ENCODE results near the gene KCNQ5.

KCNQ5 gene

GRCh38 chr6:72755752-72756151, 133.9 kb downstream of the KCNQ5 start:
- Histone ChIP-seq H3K27me3 (ENCODE audit: control insufficient read depth in 5 of 5, insufficient read depth in 4 of 5, low read length in 5 of 5) (no peaks in the 10 kb centered on the region), H3K27ac (ENCODE audit: low read depth, low read length) (no peak overlapping the region), H3K9ac (ENCODE audit: low read length in 5 of 5) (no peak overlapping the region), H3K36me3 (ENCODE audit: control insufficient read depth in 5 of 5, insufficient read depth in 5 of 5, low read length in 5 of 5) (no peaks in the 10 kb centered on the region), H3K4me3 (ENCODE audit: low read depth in 1 of 5, low read length in 5 of 5) (no peak overlapping the region), H3K4me1 (ENCODE audit: control insufficient read depth in 5 of 5, insufficient read depth in 5 of 5, low read length in 5 of 5) (peaks cover 0 to 22% (median 3%) of the 10 kb centered on the region in 5 donors), H3K9me3 (ENCODE audit: control insufficient read depth in 5 of 5, low read length in 5 of 5) (no peaks in the 10 kb centered on the region)

GRCh38 chr6:72757048-72757447, 135.2 kb downstream of the KCNQ5 start:
- H3K4me1 ChIP-seq (ENCODE audit: control insufficient read depth in 5 of 5, insufficient read depth in 5 of 5, low read length in 5 of 5): peaks cover 0 to 22% (median 3%) of the 10 kb centered on the region in 5 donors
- H3K27ac ChIP-seq (ENCODE audit: low read depth, low read length): no peak overlapping the region
- no peak overlapping the region for H3K9ac ChIP-seq (ENCODE audit: low read length in 5 of 5)
- H3K36me3 ChIP-seq (ENCODE audit: control insufficient read depth in 5 of 5, insufficient read depth in 5 of 5, low read length in 5 of 5): no peaks in the 10 kb centered on the region
- no peaks in the 10 kb centered on the region for H3K9me3 ChIP-seq (ENCODE audit: control insufficient read depth in 5 of 5, low read length in 5 of 5)
- no peaks in the 10 kb centered on the region for H3K27me3 ChIP-seq (ENCODE audit: control insufficient read depth in 5 of 5, insufficient read depth in 4 of 5, low read length in 5 of 5)
- no peak overlapping the region for H3K4me3 ChIP-seq (ENCODE audit: low read depth in 1 of 5, low read length in 5 of 5)

GRCh38 chr6:72757926-72758325, 136.1 kb downstream of the KCNQ5 start:
- H3K4me1 ChIP-seq (ENCODE audit: control insufficient read depth in 5 of 5, insufficient read depth in 5 of 5, low read length in 5 of 5): peaks cover 0 to 22% (median 3%) of the 10 kb centered on the region in 5 donors
- no peak overlapping the region for H3K9ac ChIP-seq (ENCODE audit: low read length in 5 of 5)

GRCh38 chr6:72758901-72759300, 137.0 kb downstream of the KCNQ5 start:
- no peak overlapping the region for H3K27ac ChIP-seq (ENCODE audit: low read depth, low read length)
- H3K27me3 ChIP-seq (ENCODE audit: control insufficient read depth in 5 of 5, insufficient read depth in 4 of 5, low read length in 5 of 5): no peaks in the 10 kb centered on the region
- H3K9me3 ChIP-seq (ENCODE audit: control insufficient read depth in 5 of 5, low read length in 5 of 5): no peaks in the 10 kb centered on the region

More at GRCh38 chr6:72757926-72758325, 136.1 kb downstream of the KCNQ5 start:
- H3K36me3 ChIP-seq (ENCODE audit: control insufficient read depth in 5 of 5, insufficient read depth in 5 of 5, low read length in 5 of 5): no peaks in the 10 kb centered on the region
- no peaks in the 10 kb centered on the region for H3K27me3 ChIP-seq (ENCODE audit: control insufficient read depth in 5 of 5, insufficient read depth in 4 of 5, low read length in 5 of 5)
- H3K4me3 ChIP-seq (ENCODE audit: low read depth in 1 of 5, low read length in 5 of 5): no peak overlapping the region
- no peaks in the 10 kb centered on the region for H3K9me3 ChIP-seq (ENCODE audit: control insufficient read depth in 5 of 5, low read length in 5 of 5)
- H3K27ac ChIP-seq (ENCODE audit: low read depth, low read length): no peak overlapping the region

GRCh38 chr6:72760114-72760793, 138.4 kb downstream of the KCNQ5 start:
- Histone ChIP-seq H3K4me3 (ENCODE audit: low read depth in 1 of 5, low read length in 5 of 5) (no peak overlapping the region), H3K9me3 (ENCODE audit: control insufficient read depth in 5 of 5, low read length in 5 of 5) (no peaks in the 10 kb centered on the region), H3K36me3 (ENCODE audit: control insufficient read depth in 5 of 5, insufficient read depth in 5 of 5, low read length in 5 of 5) (no peaks in the 10 kb centered on the region), H3K27ac (ENCODE audit: low read depth, low read length) (no peak overlapping the region), H3K27me3 (ENCODE audit: control insufficient read depth in 5 of 5, insufficient read depth in 4 of 5, low read length in 5 of 5) (no peaks in the 10 kb centered on the region), H3K4me1 (ENCODE audit: control insufficient read depth in 5 of 5, insufficient read depth in 5 of 5, low read length in 5 of 5) (peaks cover 0 to 22% (median 3%) of the 10 kb centered on the region in 5 donors), H3K9ac (ENCODE audit: low read length in 5 of 5) (no peak overlapping the region)

More at GRCh38 chr6:72758901-72759300, 137.0 kb downstream of the KCNQ5 start:
- H3K4me1 ChIP-seq (ENCODE audit: control insufficient read depth in 5 of 5, insufficient read depth in 5 of 5, low read length in 5 of 5): peaks cover 0 to 22% (median 3%) of the 10 kb centered on the region in 5 donors
- H3K9ac ChIP-seq (ENCODE audit: low read length in 5 of 5): no peak overlapping the region
- H3K36me3 ChIP-seq (ENCODE audit: control insufficient read depth in 5 of 5, insufficient read depth in 5 of 5, low read length in 5 of 5): no peaks in the 10 kb centered on the region
- no peak overlapping the region for H3K4me3 ChIP-seq (ENCODE audit: low read depth in 1 of 5, low read length in 5 of 5)

GRCh38 chr6:72761761-72762160, 139.9 kb downstream of the KCNQ5 start:
- Histone ChIP-seq H3K27me3 (ENCODE audit: control insufficient read depth in 5 of 5, insufficient read depth in 4 of 5, low read length in 5 of 5) (no peaks in the 10 kb centered on the region), H3K4me1 (ENCODE audit: control insufficient read depth in 5 of 5, insufficient read depth in 5 of 5, low read length in 5 of 5) (peaks cover 0 to 22% (median 3%) of the 10 kb centered on the region in 5 donors), H3K4me3 (ENCODE audit: low read depth in 1 of 5, low read length in 5 of 5) (no peak overlapping the region), H3K27ac (ENCODE audit: low read depth, low read length) (no peak overlapping the region), H3K9ac (ENCODE audit: low read length in 5 of 5) (no peak overlapping the region), H3K36me3 (ENCODE audit: control insufficient read depth in 5 of 5, insufficient read depth in 5 of 5, low read length in 5 of 5) (no peaks in the 10 kb centered on the region), H3K9me3 (ENCODE audit: control insufficient read depth in 5 of 5, low read length in 5 of 5) (no peaks in the 10 kb centered on the region)

GRCh38 chr6:72769459-72770125, 147.7 kb downstream of the KCNQ5 start:
- Histone ChIP-seq H3K36me3 (ENCODE audit: control insufficient read depth in 5 of 5, insufficient read depth in 5 of 5, low read length in 5 of 5) (no peaks in the 10 kb centered on the region), H3K27me3 (ENCODE audit: control insufficient read depth in 5 of 5, insufficient read depth in 4 of 5, low read length in 5 of 5) (no peaks in the 10 kb centered on the region), H3K4me1 (ENCODE audit: control insufficient read depth in 5 of 5, insufficient read depth in 5 of 5, low read length in 5 of 5) (no peaks in the 10 kb centered on the region), H3K9me3 (ENCODE audit: control insufficient read depth in 5 of 5, low read length in 5 of 5) (peaks cover 0 to 2% (median 0%) of the 10 kb centered on the region in 5 donors), H3K9ac (ENCODE audit: low read length in 5 of 5) (no peak overlapping the region), H3K27ac (ENCODE audit: low read depth, low read length) (no peak overlapping the region), H3K4me3 (ENCODE audit: low read depth in 1 of 5, low read length in 5 of 5) (no peak overlapping the region)

GRCh38 chr6:72770959-72771358, 149.1 kb downstream of the KCNQ5 start:
- Histone ChIP-seq H3K4me3 (ENCODE audit: low read depth in 1 of 5, low read length in 5 of 5) (no peak overlapping the region), H3K4me1 (ENCODE audit: control insufficient read depth in 5 of 5, insufficient read depth in 5 of 5, low read length in 5 of 5) (no peaks in the 10 kb centered on the region), H3K36me3 (ENCODE audit: control insufficient read depth in 5 of 5, insufficient read depth in 5 of 5, low read length in 5 of 5) (no peaks in the 10 kb centered on the region), H3K9ac (ENCODE audit: low read length in 5 of 5) (no peak overlapping the region), H3K27me3 (ENCODE audit: control insufficient read depth in 5 of 5, insufficient read depth in 4 of 5, low read length in 5 of 5) (no peaks in the 10 kb centered on the region), H3K27ac (ENCODE audit: low read depth, low read length) (no peak overlapping the region), H3K9me3 (ENCODE audit: control insufficient read depth in 5 of 5, low read length in 5 of 5) (peaks cover 0 to 2% (median 0%) of the 10 kb centered on the region in 5 donors)

- no peak overlapping the region for H3K27ac ChIP-seq (ENCODE audit: low read depth, low read length)
- no peaks in the 10 kb centered on the region for H3K4me1 ChIP-seq (ENCODE audit: control insufficient read depth in 5 of 5, insufficient read depth in 5 of 5, low read length in 5 of 5)
- no peaks in the 10 kb centered on the region for H3K9me3 ChIP-seq (ENCODE audit: control insufficient read depth in 5 of 5, low read length in 5 of 5)
- H3K4me3 ChIP-seq (ENCODE audit: low read depth in 1 of 5, low read length in 5 of 5): no peak overlapping the region
- H3K36me3 ChIP-seq (ENCODE audit: control insufficient read depth in 5 of 5, insufficient read depth in 5 of 5, low read length in 5 of 5): no peaks in the 10 kb centered on the region
- H3K27me3 ChIP-seq (ENCODE audit: control insufficient read depth in 5 of 5, insufficient read depth in 4 of 5, low read length in 5 of 5): no peaks in the 10 kb centered on the region
- no peak overlapping the region for H3K9ac ChIP-seq (ENCODE audit: low read length in 5 of 5)
Measured at GRCh38 chr6:72776456-72776855, 154.6 kb downstream of the KCNQ5 start.

GRCh38 chr6:72781624-72782023, 159.8 kb downstream of the KCNQ5 start:
- Histone ChIP-seq H3K9ac (ENCODE audit: low read length in 5 of 5) (no peak overlapping the region), H3K9me3 (ENCODE audit: control insufficient read depth in 5 of 5, low read length in 5 of 5) (no peaks in the 10 kb centered on the region), H3K4me1 (ENCODE audit: control insufficient read depth in 5 of 5, insufficient read depth in 5 of 5, low read length in 5 of 5) (no peaks in the 10 kb centered on the region), H3K27me3 (ENCODE audit: control insufficient read depth in 5 of 5, insufficient read depth in 4 of 5, low read length in 5 of 5) (no peaks in the 10 kb centered on the region), H3K4me3 (ENCODE audit: low read depth in 1 of 5, low read length in 5 of 5) (no peak overlapping the region), H3K36me3 (ENCODE audit: control insufficient read depth in 5 of 5, insufficient read depth in 5 of 5, low read length in 5 of 5) (no peaks in the 10 kb centered on the region), H3K27ac (ENCODE audit: low read depth, low read length) (no peak overlapping the region)

Measured in subcutaneous abdominal adipose tissue (tissue), 5 donors.